GM11168 (cell line): ENCODE results near the gene SHROOM3.
"Not testable (repeated sequence)": the region's sequence is repeated elsewhere in the genome, so short reads cannot be mapped to it uniquely, and the experiment has no call there.

ENCODE experiments used
- in situ Hi-C: fragments of 300-500 bp; cut with MboI; formaldehyde crosslinking; loops from one replicate; pipeline ENCODE4 v1.12.0; 2022; ENCODE audit warnings: low sequenced_read_pairs; ENCODE audit not compliant: unreplicated experiment

The SHROOM3 gene

DNA sequence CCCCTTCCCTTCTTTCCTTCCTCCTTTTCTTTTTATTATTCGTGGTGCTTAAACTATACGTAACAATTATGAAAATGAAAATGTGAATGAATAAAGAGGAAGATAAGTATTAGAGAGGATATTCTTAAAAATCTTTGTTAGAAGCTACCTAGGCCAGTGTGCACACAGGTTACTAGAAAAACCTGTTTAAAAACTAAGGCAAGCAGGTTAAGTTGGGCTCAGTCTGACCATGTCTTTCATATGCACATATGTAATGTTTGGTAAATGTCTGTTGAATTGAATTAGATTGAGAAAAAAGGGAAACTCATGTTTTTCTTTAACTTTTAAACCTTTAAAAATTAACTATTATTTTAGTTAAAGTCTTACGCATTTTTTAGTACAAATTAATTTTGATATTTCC lies 7.8 kb downstream of the SHROOM3 start:
- in situ Hi-C loops, result no loop called here

DNA sequence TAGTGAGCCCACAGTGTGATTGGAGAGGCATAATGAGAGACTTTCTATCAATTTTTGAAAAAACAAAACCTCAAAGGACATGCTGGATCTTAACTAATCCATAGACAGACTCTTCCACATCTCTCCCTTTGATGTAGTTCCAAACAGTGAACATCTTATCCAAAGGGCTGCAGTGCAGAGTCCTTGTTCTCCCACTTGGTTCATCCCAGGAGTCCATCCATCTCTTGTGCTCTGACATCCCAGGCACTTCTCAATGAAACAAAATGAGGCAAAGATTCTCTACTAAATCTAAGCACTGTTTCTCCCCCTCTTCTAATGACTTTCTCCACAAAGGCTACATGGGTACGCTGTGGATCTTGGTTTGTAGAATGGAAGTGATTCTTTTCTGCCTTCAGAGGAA lies 8.3 kb downstream of the SHROOM3 start:
- in situ Hi-C loops, result no loop called here

DNA sequence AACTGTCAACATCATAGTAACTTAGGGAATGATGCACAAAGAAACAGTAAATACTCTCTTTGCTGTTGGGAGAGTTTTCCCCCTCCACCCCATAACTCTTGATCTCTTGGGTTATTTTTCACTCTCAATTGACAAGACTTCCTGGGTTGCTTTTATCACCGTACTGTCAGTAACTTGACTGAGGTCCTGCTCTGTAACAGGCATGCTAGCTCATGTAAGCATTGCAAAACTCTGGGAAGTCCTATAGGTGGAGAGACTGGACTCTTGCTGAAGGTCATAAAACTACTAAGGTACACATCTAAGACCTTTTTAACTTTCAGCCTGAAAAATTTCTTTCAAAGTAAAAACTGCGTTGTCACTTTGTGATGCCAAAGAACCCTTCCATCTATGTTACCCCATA lies 10.9 kb downstream of the SHROOM3 start:
- in situ Hi-C loops, result no loop called here

DNA sequence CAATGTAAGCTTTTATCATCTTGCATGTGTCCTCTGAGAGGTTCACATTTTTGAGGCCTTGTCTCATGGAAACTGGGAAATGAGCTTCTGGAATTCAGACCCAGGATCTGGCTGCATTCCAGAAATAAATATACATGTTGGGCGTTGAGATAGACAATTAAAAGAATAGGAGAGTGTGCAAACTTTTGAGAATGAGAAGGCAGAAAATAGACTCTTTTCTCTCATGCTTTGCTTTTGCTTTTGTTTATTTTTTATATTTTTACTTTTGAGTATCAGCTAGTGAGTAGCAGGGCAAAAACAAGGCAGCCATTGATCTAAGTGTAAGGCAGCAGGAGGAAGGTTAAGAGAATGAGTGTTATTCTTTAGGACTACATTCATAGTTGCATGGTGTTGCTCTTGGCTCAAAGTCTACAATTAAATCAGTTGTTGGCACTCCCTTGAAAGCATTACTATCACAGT lies 12.4 kb downstream of the SHROOM3 start:
- in situ Hi-C loops, result no loop called here

DNA sequence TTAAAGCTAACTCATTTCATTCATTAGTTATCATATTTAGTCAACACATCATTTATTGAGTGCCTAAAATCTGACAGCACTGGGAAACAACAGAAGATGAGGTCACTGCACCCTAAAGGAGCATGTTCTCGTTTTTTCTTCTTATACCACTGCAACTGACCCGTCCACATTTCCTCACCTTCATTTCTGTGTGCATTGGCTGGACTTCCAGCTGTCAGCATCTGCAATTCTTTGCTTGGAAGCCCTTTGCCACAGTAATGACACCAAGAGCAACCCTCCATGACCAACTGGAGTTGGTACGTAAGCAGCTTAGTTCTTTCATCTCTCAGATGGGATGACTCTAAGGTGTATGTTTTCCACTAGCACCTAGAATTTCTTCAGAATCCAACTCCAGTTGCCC lies 13.2 kb downstream of the SHROOM3 start:
- in situ Hi-C loops, result no loop called here

DNA sequence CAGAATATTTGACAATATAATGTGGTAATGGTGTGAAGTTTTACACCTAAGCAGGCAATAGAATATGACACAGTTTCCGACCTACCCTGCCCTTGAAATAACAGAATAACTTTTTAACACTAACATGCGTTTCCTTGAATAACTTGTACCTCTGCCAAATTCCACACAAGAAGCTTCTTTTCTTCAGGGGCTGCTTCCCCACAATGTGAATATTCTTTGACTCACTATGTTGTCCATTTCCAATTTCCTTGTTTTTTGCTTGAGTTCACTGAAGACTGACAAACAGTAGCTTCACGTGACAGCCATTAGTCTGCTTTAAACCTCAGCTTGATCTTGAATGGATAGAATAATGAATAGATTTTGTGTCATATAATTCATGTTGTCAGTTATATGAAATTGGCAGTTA lies 14.3 kb downstream of the SHROOM3 start:
- in situ Hi-C loops, result no loop called here

DNA sequence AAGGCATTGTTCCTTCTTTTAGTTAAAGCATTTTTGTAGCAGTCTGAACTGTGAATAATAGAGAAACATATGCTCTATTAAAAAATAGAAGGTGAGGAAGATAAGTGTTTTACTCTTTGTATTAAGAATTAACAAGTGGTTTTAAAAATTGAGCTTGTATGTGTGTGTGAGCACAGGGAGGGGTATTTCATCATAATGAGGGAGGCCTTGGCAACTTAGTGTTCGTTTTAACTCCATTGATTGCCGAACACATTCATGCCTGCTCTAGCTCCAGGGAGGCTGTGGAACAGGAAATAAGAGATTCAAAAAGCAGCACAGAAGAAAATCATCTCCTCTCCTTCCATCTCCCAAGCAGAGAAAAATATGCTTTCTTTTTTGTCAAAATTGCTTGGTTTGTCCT lies 14.8 kb downstream of the SHROOM3 start:
- in situ Hi-C loops, result no loop called here

DNA sequence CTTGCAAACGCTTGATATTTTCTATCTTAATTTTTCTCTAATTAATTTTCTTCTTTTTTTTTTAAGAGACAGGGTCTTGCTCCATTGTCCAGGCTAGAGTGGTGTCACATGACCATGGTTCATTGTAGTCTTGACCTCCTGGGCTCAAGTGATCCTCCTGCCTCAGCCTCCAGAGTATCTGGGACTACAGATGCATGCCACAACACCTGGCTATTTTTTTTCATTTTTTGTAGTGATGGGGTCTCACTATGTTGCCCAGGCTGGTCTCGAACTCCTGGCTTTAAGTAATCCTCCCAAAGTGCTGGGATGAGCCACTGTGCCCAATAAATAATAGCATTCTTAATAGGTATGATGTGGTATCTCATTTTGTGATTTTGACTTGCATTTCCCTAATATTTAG lies 18.2 kb downstream of the SHROOM3 start:
- in situ Hi-C loops, result no loop called here

DNA sequence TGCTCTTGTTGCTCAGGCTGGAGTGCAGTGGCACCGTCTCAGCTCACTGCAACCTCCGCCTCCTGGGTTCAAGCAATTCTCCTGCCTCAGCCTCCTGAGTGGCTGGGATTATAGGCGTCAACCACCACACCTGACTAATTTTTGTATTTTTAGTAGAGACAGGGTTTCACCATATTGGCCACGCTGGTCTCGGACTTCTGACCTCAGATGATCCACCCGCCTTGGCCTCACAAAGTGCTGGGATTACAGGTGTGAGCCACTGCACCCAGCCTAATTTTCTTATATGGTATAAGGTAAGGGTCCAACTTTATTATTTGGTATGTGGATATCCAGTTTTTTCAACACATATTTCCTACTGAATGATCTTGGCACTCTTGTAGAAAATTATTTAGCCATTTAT lies 19.0 kb downstream of the SHROOM3 start:
- in situ Hi-C loops, result not testable (repeated sequence)

DNA sequence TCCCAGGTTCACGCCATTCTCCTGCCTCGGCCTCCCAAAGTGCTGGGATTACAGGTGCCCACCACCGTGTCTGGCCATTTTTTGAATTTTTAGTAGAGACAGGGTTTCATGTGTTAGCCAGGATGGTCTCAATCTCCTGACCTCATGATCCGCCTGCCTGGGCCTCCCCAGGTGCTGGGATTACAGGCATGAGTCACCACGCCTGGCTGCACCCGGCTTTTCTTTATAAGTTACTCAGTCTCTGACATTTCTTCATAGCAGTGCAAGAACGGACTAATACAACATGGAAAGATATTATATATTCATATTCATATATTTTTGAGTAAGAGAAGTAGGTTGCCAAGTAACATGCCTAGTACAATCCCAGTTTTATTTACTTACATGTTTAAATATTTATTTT lies 22.9 kb downstream of the SHROOM3 start:
- in situ Hi-C loops, result no loop called here

DNA sequence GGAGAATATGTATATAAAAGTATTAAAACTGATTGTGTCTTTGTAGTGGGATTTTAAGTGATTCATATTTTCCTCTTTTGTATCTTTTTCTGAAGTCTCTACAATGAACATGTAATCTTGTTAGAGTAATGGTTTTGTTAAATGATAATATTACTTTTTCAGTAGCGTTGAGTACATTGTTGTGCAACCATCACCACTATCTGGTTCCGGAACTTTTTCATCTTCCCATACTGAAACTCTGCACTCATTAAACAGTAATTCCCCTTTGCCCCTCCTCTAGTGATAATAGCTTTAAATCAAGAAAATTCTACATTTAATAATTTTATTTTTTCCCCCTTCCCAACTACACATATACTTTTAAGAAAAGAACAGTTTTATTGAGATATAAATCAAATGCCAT lies 23.3 kb downstream of the SHROOM3 start:
- in situ Hi-C loops, result no loop called here

DNA sequence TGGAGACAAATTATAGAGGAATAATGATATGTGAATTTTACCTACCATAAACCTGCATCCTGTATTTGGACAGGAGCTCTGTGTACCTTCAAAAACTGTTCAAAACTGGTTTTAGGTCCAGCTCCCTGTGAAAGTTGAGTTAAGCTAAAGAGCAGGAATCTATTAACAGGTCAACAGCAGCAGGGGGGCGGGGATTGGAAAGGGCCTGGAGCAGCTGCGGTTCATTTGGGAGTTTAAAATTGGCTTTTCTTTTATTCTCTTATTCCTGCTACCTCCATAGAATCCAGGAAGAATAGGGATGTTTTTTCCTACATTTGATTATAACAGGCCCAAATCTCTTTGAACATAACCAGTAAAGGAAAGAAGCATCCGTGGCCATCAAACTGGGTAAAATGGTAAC lies 23.8 kb downstream of the SHROOM3 start:
- in situ Hi-C loops, result no loop called here

DNA sequence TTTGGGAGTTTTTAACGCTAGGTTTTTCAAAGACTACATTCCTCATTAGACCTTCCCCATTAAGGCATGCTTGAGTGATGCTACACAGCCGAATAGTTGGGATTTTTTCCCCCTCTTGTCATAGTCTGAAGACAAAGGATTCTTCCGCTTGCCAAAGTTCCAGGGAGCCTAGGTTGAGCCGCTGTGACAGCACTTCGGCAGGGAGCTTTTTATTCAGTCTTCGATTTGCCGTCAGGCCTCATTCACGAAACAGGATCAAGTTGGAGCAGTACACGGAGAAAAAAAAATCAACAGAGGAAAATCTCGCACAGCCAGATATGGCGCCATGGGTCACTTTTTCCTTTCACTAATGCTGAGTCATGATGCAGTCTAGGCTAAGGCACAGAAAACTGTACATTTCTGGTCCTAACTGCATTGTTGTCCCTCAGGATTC lies 24.3 kb downstream of the SHROOM3 start:
- in situ Hi-C loops, result no loop called here

DNA sequence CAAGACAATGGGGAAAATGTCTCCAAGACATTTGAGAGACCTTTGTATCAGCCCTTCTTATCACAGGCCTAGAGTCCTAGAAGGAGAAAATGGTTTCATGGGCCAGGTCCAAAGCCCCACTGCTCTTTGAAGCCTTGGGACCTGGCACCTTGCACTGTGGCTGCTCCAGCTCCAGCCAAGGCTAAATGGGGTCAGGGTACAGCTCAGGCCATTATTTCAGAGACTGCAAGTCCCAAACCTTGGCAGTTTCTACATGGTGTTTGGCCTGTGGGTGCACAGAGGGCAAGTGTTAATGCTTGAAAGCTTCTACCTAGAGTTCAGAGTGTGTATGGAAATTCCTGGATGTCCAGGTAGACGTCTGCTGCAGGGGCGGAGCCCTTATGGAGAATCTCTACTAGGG lies 28.5 kb downstream of the SHROOM3 start:
- in situ Hi-C loops, result no loop called here

DNA sequence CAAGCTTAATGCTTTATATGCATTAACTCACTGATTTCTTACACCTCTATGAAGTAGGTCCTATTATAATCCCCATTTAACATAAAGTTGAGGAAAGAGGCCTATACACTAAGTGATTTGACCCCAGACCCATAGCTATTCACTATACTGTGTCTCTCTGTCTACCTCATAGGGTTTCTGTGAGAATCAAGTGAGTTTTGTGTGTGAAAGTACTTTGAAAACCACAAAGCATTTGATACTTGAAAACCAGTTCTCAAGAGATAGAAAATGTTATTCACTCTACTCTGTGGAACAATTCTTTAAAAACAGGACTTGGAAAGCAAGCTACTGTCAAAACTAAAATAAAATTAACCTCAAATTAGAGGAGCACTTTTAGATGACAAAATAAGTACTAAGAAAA lies 35.0 kb downstream of the SHROOM3 start:
- in situ Hi-C loops, result no loop called here

DNA sequence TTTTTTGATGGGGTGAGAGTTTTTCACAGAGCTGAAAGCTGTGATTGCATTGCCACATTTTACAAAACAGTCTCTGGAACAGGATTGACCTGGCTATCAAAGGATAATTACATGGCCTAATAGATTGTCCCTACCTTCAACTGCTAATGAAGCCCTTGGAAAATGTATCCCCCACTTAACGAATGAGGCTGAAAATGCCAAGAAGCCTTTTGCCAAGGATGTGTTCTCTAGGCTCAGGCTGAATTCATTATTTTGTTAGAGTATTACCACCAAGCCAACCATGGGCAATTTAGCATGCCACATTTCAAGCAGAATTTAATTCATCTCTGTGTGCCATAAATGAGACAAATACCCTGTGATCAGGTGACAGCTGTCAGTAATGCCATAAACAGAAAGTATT lies 35.5 kb downstream of the SHROOM3 start:
- in situ Hi-C loops, result no loop called here

DNA sequence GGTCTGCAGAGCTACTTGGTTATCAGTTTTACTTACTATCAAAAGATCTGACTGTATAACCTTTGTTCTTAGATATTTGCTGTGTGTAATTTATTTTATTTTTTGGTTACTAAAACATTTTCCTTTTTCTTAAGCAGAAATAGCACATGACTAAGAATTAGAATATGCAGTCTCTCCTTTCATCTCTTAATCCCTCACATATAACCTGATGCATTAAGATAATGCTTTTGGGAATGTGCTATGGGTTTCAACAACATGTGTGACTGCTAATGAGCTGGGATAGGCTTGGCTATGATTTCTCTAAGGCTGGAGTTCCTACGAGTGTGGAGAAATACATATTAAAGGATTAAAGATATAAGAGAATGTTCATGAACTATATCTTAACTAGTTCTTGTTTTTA lies 41.5 kb downstream of the SHROOM3 start:
- in situ Hi-C loops, result no loop called here

DNA sequence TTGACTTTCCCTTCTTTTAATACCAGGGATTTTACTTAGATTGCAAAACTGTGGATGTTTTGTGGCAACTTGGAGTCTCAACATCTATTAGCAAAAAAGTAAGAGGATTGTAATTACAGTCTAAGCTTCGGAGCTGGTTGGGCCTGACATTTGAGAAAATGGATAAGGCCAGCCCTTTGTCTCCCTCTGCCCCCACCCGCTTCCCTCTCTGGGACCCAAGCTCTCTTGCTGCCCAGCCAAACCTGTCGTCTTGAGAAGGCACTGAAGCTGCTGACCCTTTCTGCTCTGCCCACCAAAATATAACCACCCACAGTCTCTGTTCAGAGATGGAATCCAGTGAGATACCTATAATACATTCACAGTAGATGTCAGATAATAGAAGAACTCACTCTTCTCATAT lies 49.6 kb downstream of the SHROOM3 start:
- in situ Hi-C loops, result no loop called here

DNA sequence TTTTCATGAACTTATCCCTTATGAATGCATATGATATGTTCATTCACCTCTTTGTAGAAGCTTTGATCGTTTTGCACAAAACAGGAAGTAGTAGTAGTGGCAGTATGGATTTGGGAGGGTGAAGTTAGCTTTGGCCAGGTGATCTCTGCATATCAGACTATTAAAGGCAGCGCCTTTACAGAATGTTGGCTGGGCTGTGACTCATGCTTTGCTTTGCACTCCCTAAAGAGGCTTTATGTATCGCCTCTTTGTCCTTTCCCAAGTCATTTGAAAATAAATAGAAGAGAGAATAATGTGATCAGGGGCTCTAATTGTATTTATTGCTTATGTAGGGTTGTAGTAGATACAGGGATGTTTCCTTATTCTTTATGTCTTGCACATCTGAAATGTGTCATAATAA lies 50.4 kb downstream of the SHROOM3 start:
- in situ Hi-C loops, result no loop called here

DNA sequence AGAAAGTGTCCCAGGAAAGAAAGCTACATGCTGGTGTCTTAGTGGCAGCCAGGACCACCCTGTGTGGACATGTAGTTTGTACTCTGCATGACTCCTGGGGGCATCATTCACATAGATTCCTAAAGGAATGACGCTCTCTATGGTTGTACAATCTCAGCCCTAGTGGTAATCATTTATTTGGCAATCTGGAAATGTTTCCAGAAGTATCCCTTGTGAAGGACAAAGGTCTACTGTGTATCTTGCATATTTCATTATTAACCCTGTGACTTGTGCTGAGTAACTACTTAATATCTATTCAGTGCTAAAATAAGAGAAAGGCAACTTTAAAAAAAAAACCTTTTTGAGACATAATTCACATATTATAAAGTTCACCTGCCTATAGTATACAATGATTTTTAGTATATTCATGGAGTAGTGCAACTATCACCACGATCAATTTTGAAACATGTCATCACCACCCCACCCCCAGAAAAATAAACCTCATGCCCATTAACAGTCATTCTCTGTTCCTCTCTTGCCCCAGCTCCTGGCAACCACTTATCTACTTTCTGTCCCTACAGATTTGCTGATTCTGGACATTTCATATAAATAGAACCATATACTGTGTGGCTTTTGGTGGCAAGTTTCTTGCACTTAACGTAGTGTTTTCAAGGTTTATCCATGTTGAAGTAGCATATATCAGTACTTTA lies 51.7 kb downstream of the SHROOM3 start:
- in situ Hi-C loops, result no loop called here

DNA sequence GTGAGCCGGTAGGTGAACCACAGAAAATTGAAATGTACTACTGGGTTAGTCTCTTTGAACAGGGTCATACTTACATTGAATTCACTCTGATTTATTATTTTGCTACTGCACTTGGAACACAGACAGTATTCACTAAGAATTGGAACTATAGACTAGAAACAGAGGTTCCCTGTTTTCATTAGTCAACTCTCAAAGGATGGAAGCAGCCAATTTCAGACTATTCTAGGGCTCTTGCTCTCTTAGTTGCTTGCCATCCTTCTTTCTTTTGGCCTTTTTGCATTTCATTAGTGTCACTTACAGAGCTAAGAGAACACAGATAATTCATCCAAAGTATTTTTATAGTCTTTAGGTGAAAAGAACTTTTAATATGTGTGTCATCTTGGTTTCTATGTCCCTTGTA lies 52.6 kb downstream of the SHROOM3 start:
- in situ Hi-C loops, result no loop called here

DNA sequence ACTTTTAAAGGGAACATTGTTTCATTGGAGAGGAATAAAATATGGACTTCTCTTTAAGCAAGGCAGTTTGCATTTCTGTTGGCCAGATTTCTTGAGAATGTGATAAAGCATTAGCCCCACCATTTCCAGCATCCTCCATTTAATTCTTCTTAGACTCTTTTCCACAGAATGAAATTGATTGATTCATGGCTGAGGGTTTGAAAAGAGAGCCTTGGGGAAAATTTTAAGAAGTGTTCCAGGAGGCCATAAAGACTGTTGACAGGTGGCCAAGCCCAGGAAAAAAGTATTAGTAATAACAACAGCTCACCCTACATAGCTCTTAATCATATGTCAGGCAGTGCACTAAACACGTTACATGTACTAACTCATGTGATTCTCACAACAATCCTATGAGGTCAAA lies 53.4 kb downstream of the SHROOM3 start:
- in situ Hi-C loops, result no loop called here
